Activated CD8-positive, alpha-beta T cell treated with anti-CD3 and anti-CD28 coated beads for 36 hours (primary cell): ENCODE measurements around the gene WDR20. TPM values are rescaled to one million over a fixed set of nuclear protein-coding genes. Genes with fewer than 3 reads are reported as not detected.

Experiments
- ATAC-seq: fragments of 200-7000 bp; cut with Tn5 transposase; one replicate; pipeline ENCODE4 v1.10.0; 2021; ENCODE audit warnings: mild to moderate bottlenecking, moderate library complexity
- CTCF ChIA-PET: fragments of 350-600 bp; sonication (Branson Sonifier 250); formaldehyde crosslinking; loops from one replicate; lab custom pipeline; 2021; ENCODE audit warnings: antibody characterized with exemption; lab: Charles Lee
- POLR2A ChIA-PET: fragments of 350-600 bp; sonication (Branson Sonifier 250); formaldehyde crosslinking; loops from one replicate; lab custom pipeline; 2021; ENCODE audit warnings: antibody characterized with exemption; lab: Charles Lee
- DNase-seq: peaks from one replicate; pipeline ENCODE4 v3.0.0-alpha.2; 2020
- H3K27ac Mint-ChIP-seq: one replicate; pipeline ENCODE4 v1.8.0; 2021; ENCODE audit warnings: mild to moderate bottlenecking, mixed read lengths
- H3K27me3 Mint-ChIP-seq: one replicate; pipeline ENCODE4 v1.8.0; 2021; ENCODE audit warnings: mixed read lengths
- H3K36me3 Mint-ChIP-seq: one replicate; pipeline ENCODE4 v1.8.0; 2021; ENCODE audit warnings: low read depth, mixed read lengths
- H3K4me1 Mint-ChIP-seq: one replicate; pipeline ENCODE4 v1.8.0; 2021; ENCODE audit warnings: low read depth, mixed read lengths
- H3K4me3 Mint-ChIP-seq: one replicate; pipeline ENCODE4 v1.8.0; 2021; ENCODE audit warnings: mild to moderate bottlenecking, moderate library complexity, mixed read lengths
- H3K9me3 Mint-ChIP-seq: one replicate; pipeline ENCODE4 v1.8.0; 2021; ENCODE audit warnings: mixed read lengths
- CTCF ChIP-seq: fragments of 200-600 bp; IDR thresholded peaks from one replicate; pipeline ENCODE4 v1.8.0; 2022; ENCODE audit warnings: antibody characterized with exemption, mild to moderate bottlenecking
- intact Hi-C: fragments of 100-400 bp; cut with micrococcal nuclease; formaldehyde crosslinking; loops from one replicate; pipeline ENCODE4 v1.10.0; 2022
- total RNA-seq, 2 experiments: library from RNA; stranded (reverse); gene quantifications; one replicate each; pipeline ENCODE4 v1.2.3, GENCODE V29; 2021

Gene WDR20, protein sequence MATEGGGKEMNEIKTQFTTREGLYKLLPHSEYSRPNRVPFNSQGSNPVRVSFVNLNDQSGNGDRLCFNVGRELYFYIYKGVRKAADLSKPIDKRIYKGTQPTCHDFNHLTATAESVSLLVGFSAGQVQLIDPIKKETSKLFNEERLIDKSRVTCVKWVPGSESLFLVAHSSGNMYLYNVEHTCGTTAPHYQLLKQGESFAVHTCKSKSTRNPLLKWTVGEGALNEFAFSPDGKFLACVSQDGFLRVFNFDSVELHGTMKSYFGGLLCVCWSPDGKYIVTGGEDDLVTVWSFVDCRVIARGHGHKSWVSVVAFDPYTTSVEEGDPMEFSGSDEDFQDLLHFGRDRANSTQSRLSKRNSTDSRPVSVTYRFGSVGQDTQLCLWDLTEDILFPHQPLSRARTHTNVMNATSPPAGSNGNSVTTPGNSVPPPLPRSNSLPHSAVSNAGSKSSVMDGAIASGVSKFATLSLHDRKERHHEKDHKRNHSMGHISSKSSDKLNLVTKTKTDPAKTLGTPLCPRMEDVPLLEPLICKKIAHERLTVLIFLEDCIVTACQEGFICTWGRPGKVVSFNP
- 10 to 100 TPM; 18.5 to 21.6 TPM for total RNA-seq

GRCh38 chr14:102139286-102140026 is at the start of gene WDR20:
TSS of gene WDR20 (plus strand) at chr14:102139897. CDS start at chr14:102139924, 27 bp downstream.
- H3K9me3 Mint-ChIP-seq = no peaks in the 10 kb centered on the region
- ChIA-PET CTCF (interaction anchor here (1.2 to 1.7 kb wide), 3 partner anchors 20 to 175 kb away, joined by 3 read pairs; no protein-coding TSS in a partner anchor), POLR2A (interaction anchor here (0.5 to 1.7 kb wide), 5 partner anchors 18 to 177 kb away, joined by 3 to 9 read pairs (median 3); no protein-coding TSS in a partner anchor)
- ATAC-seq = peak; percentile 95
- peak within 1 kb of the TSS; percentile 98 for H3K4me3 Mint-ChIP-seq
- peaks cover 5% of the 10 kb centered on the region for H3K36me3 Mint-ChIP-seq
- peaks cover 22% of the 10 kb centered on the region for H3K4me1 Mint-ChIP-seq
- peak within 1 kb of the TSS; percentile 97 for H3K27ac Mint-ChIP-seq
- H3K27me3 Mint-ChIP-seq = no peaks in the 10 kb centered on the region
- peak; percentile 99 for DNase-seq
- TF ChIP-seq CTCF = no peak
- intact Hi-C loops = no loop called here

GRCh38 chr14:102090713-102091112 is 49.0 kb upstream of the WDR20 start:
- H3K4me1 Mint-ChIP-seq = peaks cover 30% of the 10 kb centered on the region
- ChIA-PET CTCF (interaction anchor here (1.6 kb wide), 1 partner anchor 129 kb away, joined by 3 read pairs; no protein-coding TSS in a partner anchor), POLR2A (interaction anchor here (1.2 kb wide), 1 partner anchor 14 kb away, joined by 3 read pairs; no protein-coding TSS in a partner anchor)
- ATAC-seq = no peak
- intact Hi-C loops = no loop called here
- peaks cover 10% of the 10 kb centered on the region for H3K36me3 Mint-ChIP-seq
- no peak overlapping the region for H3K4me3 Mint-ChIP-seq
- H3K27ac Mint-ChIP-seq = no peak overlapping the region
- H3K27me3 Mint-ChIP-seq = no peaks in the 10 kb centered on the region
- DNase-seq = no peak
- TF ChIP-seq CTCF = no peak
- no peaks in the 10 kb centered on the region for H3K9me3 Mint-ChIP-seq

- H3K27ac Mint-ChIP-seq = no peak overlapping the region
- H3K27me3 Mint-ChIP-seq = no peaks in the 10 kb centered on the region
- POLR2A ChIA-PET = no interaction called here
- no peak overlapping the region for H3K4me3 Mint-ChIP-seq
- intact Hi-C loops = no loop called here
- ATAC-seq = no peak
- DNase-seq = no peak
- TF ChIP-seq CTCF = no peak
- peaks cover 40% of the 10 kb centered on the region for H3K4me1 Mint-ChIP-seq
- H3K36me3 Mint-ChIP-seq = peaks cover 3% of the 10 kb centered on the region
- H3K9me3 Mint-ChIP-seq = no peaks in the 10 kb centered on the region
- CTCF ChIA-PET = no interaction called here
Observed at GRCh38 chr14:102092806-102093205, 46.9 kb upstream of the WDR20 start.

DNA sequence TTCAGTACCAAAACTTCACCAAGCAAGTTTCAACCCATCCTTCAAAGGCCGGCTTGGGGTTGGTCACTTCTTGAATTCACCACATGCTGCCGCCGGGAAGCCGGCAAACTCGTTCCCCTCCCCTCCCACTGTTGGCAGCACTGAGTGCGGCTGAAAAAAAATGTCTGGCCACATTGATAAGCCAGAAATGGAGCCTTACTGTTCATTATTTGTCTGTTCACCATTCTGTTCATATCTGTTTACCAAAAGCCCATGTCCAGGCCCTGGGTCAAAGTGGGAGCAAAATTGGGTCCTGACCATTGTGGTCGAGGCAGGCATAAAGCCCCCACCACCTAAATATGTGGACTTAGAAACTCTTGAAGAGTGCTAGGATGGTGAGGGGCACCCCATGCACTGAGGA is 45.6 kb upstream of the WDR20 start:
- intact Hi-C loops = no loop called here
- no peak for ATAC-seq
- no peak for DNase-seq
- ChIA-PET POLR2A (interaction anchor here (3.4 kb wide), 1 partner anchor 9 kb away, joined by 14 read pairs; no protein-coding TSS in a partner anchor), CTCF (interaction anchor here (0.9 kb wide), 1 partner anchor 133 kb away, joined by 3 read pairs; no protein-coding TSS in a partner anchor)
- H3K4me1 Mint-ChIP-seq = peaks cover 33% of the 10 kb centered on the region
- H3K27ac Mint-ChIP-seq = no peak overlapping the region
- no peaks in the 10 kb centered on the region for H3K9me3 Mint-ChIP-seq
- no peaks in the 10 kb centered on the region for H3K27me3 Mint-ChIP-seq
- no peaks in the 10 kb centered on the region for H3K36me3 Mint-ChIP-seq
- H3K4me3 Mint-ChIP-seq = no peak overlapping the region
- TF ChIP-seq CTCF = no peak
